MCF 10A (cell line): ENCODE results near the gene ABAT. TPM values are rescaled to one million over a fixed set of nuclear protein-coding genes. Genes with fewer than 3 reads are reported as not detected.
"Not testable (repeated sequence)": the region's sequence is repeated elsewhere in the genome, so short reads cannot be mapped to it uniquely, and the experiment has no call there.

Source experiments
- BruUV-seq: library from RNA; stranded (reverse); fragments of 400-500 nt; replicated peaks from 2 replicates; lab custom pipeline; 2021; lab: Mats Ljungman, UMichigan
- CTCF ChIA-PET: fragments of 300-600 bp; sonication (Branson Sonifier 250); formaldehyde crosslinking; extraction: SDS; loops from one replicate; lab custom pipeline; 2021; ENCODE audit warnings: antibody characterized with exemption, inconsistent platforms; lab: Yijun Ruan, JAX
- POLR2A ChIA-PET: fragments of 300-600, 350-650 bp; sonication (Branson Sonifier 250); formaldehyde crosslinking; extraction: SDS; loops from one replicate; lab custom pipeline; 2020; ENCODE audit warnings: antibody characterized with exemption, inconsistent platforms; lab: Yijun Ruan, JAX
- DNase-seq: peaks from one replicate; pipeline ENCODE4 v3.0.0-alpha.2; 2018; ENCODE audit not compliant: unreplicated experiment
- H3K27ac Mint-ChIP-seq: one replicate; pipeline ENCODE4 v1.8.0; 2022; ENCODE audit warnings: mild to moderate bottlenecking, low read depth, mixed read lengths; ENCODE audit not compliant: unreplicated experiment
- H3K27me3 Mint-ChIP-seq: one replicate; pipeline ENCODE4 v1.8.0; 2022; ENCODE audit warnings: mixed read lengths; ENCODE audit not compliant: insufficient read depth, unreplicated experiment
- H3K36me3 Mint-ChIP-seq: one replicate; pipeline ENCODE4 v1.8.0; 2022; ENCODE audit warnings: mild to moderate bottlenecking, moderate library complexity, mixed read lengths; ENCODE audit not compliant: insufficient read depth, unreplicated experiment
- H3K4me1 Mint-ChIP-seq: one replicate; pipeline ENCODE4 v1.8.0; 2022; ENCODE audit warnings: mixed read lengths; ENCODE audit not compliant: insufficient read depth, unreplicated experiment
- H3K4me3 Mint-ChIP-seq: one replicate; pipeline ENCODE4 v1.8.0; 2022; ENCODE audit warnings: mild to moderate bottlenecking, moderate library complexity, mixed read lengths; ENCODE audit not compliant: unreplicated experiment
- H3K9me3 Mint-ChIP-seq: one replicate; pipeline ENCODE4 v1.8.0; 2022; ENCODE audit warnings: mixed read lengths; ENCODE audit not compliant: unreplicated experiment
- intact Hi-C: fragments of 100-400 bp; cut with micrococcal nuclease; formaldehyde crosslinking; loops from 2 replicates; pipeline ENCODE4 v1.14.1; 2022
- total RNA-seq: library from RNA; stranded (reverse); gene quantifications from 2 replicates; pipeline ENCODE4 v1.2.3, GENCODE V29; 2022
- TF ChIP-seq, protein P1 (sequence below): fragments of 200-600 bp; IDR thresholded peaks from one replicate; pipeline ENCODE4 v1.8.0; 2022; ENCODE audit warnings: antibody characterized with exemption, mild to moderate bottlenecking; ENCODE audit not compliant: unreplicated experiment

ABAT gene
- total RNA-seq, 1 experiment from 2014 or later = 3.0 TPM

DNA sequence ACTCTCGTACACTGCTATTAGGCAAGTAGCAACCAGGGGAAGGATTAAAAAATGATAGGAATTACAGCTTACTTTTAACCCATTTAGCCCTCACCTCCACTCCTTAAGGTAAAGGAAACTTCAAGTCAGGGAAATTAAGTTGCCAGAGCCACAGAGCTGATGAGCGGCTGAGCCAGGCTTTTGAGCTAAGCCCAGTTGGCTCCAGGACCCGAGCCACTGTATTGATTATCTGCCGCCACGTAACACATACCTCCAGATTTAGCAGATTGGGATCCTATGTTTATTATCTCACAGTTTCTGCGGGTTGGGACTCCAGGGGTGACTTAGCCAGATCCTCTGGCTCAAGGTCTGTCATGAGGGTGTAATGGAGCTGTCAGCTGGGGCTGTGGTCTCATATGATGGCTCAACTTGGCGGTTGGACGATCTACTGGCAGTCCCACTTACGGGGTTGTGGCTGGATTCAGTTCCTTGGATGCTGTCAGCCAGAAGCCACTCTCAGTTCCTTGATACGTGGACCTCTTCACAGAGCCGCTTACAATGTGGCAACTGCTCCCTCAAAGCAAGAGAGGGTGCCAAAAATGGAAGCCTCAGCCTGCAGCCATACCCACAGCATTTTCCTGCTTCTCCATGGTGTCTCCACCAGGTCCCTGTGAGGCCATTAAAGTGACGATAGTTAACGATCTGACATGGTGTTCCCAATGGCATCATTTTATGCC, 65.7 kb downstream of the ABAT start:
- H3K9me3 Mint-ChIP-seq = no peaks in the 10 kb centered on the region
- H3K36me3 Mint-ChIP-seq = no peaks in the 10 kb centered on the region
- no TSS peak for BruUV-seq
- DNase-seq = no peak
- intact Hi-C loops = no loop called here
- H3K27me3 Mint-ChIP-seq = no peaks in the 10 kb centered on the region
- TF ChIP-seq, protein P1, sequence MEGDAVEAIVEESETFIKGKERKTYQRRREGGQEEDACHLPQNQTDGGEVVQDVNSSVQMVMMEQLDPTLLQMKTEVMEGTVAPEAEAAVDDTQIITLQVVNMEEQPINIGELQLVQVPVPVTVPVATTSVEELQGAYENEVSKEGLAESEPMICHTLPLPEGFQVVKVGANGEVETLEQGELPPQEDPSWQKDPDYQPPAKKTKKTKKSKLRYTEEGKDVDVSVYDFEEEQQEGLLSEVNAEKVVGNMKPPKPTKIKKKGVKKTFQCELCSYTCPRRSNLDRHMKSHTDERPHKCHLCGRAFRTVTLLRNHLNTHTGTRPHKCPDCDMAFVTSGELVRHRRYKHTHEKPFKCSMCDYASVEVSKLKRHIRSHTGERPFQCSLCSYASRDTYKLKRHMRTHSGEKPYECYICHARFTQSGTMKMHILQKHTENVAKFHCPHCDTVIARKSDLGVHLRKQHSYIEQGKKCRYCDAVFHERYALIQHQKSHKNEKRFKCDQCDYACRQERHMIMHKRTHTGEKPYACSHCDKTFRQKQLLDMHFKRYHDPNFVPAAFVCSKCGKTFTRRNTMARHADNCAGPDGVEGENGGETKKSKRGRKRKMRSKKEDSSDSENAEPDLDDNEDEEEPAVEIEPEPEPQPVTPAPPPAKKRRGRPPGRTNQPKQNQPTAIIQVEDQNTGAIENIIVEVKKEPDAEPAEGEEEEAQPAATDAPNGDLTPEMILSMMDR = no peak
- no peaks in the 10 kb centered on the region for H3K4me1 Mint-ChIP-seq
- POLR2A ChIA-PET = no interaction called here
- no peak overlapping the region for H3K4me3 Mint-ChIP-seq
- no peak overlapping the region for H3K27ac Mint-ChIP-seq
- CTCF ChIA-PET = interaction anchor here (0.6 kb wide), 1 partner anchor 57 kb away, joined by 3 read pairs; the partner anchor contains the start of genes PMM2 and TMEM186

DNA sequence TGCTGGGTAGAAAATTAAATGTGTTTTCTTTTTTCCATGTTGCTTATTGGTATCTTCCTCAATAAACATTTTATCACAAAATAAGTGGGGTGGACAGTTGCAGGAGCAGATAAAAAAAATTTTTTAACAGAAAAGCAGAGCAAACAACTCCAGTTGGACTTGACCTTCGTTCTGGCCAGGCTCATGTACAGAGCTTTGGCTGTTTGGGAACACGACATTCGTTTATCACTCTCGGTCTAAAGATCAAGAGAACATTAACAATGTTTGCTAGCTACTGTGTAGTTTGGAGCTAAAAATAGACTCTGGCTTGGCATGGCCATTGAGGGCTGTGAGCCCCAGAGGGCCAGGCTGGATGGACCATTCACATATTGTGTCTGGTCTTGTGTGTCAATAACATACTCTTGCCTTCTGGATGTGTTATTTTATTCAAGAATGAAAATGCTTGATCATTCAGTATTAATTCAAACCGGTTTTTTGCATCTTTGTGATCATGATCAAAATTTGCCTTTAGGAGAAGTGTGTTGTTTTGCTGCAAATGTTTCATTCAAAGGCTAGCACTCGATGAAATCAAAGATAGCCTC, 66.4 kb downstream of the ABAT start:
- CTCF ChIA-PET = no interaction called here
- no peaks in the 10 kb centered on the region for H3K36me3 Mint-ChIP-seq
- TF ChIP-seq, protein P1 = no peak
- intact Hi-C loops = no loop called here
- no peak overlapping the region for H3K27ac Mint-ChIP-seq
- no peak for DNase-seq
- no peaks in the 10 kb centered on the region for H3K27me3 Mint-ChIP-seq
- H3K9me3 Mint-ChIP-seq = no peaks in the 10 kb centered on the region
- no peaks in the 10 kb centered on the region for H3K4me1 Mint-ChIP-seq
- BruUV-seq = no TSS peak
- POLR2A ChIA-PET = no interaction called here
- no peak overlapping the region for H3K4me3 Mint-ChIP-seq

DNA sequence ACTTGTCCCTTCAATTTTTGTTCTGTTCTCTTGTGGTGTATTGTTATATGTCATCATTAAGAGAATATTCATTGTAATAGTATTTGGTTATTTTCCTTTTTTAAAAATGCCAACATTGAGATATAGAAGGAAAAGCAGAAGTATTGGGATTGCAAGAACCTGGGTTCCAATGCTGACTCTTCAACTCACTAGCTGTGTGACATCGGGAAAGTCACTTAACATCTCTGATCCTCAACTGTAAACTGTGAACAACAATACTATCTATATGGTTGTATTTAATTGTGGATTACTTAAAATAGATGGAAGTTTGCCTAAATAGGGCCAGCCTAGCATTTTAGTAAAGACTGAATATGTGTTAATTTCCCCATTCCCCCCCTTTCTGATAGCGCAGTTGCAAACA, 67.2 kb downstream of the ABAT start:
- no peaks in the 10 kb centered on the region for H3K4me1 Mint-ChIP-seq
- no peak overlapping the region for H3K4me3 Mint-ChIP-seq
- no TSS peak for BruUV-seq
- TF ChIP-seq, protein P1 = no peak
- no peak for DNase-seq
- peaks cover 5% of the 10 kb centered on the region for H3K36me3 Mint-ChIP-seq
- intact Hi-C loops = no loop called here
- no peaks in the 10 kb centered on the region for H3K27me3 Mint-ChIP-seq
- CTCF ChIA-PET = interaction anchor here (1.2 kb wide), 1 partner anchor 56 kb away, joined by 4 read pairs; the partner anchor contains the start of genes PMM2 and TMEM186
- POLR2A ChIA-PET = no interaction called here
- H3K27ac Mint-ChIP-seq = no peak overlapping the region
- H3K9me3 Mint-ChIP-seq = no peaks in the 10 kb centered on the region

DNA sequence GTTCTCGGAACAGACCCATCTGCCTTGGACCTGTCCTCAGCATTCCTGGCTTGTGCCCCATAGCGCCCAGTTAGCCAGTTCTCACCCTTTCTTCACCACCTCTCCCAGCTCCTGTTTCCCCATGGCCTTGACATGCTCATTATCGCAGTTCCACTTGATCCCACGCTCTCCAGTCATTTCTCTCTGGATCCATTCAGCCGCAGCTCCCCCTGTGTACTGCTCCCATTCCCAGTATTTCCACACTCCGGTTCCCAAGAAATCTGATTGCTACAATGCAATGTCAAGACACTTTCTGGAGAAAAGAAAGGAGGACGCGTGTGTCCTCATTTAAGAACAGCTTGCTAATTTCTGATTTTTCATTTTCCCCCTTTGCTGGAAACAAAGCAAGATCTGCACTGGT, 67.7 kb downstream of the ABAT start:
- no peak overlapping the region for H3K27ac Mint-ChIP-seq
- H3K36me3 Mint-ChIP-seq = peaks cover 5% of the 10 kb centered on the region
- TF ChIP-seq, protein P1 = no peak
- ChIA-PET POLR2A (no interaction called here), CTCF (interaction anchor here (1.2 kb wide), 1 partner anchor 55 kb away, joined by 4 read pairs; the partner anchor contains the start of genes PMM2 and TMEM186)
- no peak overlapping the region for H3K4me3 Mint-ChIP-seq
- DNase-seq = no peak
- H3K27me3 Mint-ChIP-seq = no peaks in the 10 kb centered on the region
- no peaks in the 10 kb centered on the region for H3K9me3 Mint-ChIP-seq
- H3K4me1 Mint-ChIP-seq = no peaks in the 10 kb centered on the region
- no TSS peak for BruUV-seq
- intact Hi-C loops = no loop called here

DNA sequence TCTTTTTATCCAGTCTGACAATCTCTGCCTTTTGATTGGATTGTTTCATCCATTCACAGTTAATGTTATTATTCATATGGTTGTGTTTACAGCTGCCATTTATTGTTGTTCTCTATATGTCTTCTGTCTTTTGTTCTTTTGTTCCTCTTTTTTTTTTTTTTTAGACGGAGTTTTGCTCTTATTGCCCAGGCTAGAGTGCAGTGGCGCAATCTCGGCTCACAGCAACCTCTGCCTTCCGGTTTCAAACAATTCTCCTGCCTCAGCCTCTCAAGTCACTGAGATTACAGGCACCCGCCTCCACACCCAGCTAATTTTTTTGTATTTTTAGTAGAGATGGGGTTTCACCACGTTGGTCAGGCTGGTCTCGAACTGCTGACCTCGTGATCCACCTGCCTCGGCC, 74.5 kb downstream of the ABAT start:
- H3K27ac Mint-ChIP-seq, POLR2A ChIA-PET, BruUV-seq, H3K4me3 Mint-ChIP-seq, DNase-seq, intact Hi-C loops, H3K4me1 Mint-ChIP-seq, H3K36me3 Mint-ChIP-seq, CTCF ChIA-PET, H3K9me3 Mint-ChIP-seq, H3K27me3 Mint-ChIP-seq: not testable (repeated sequence)
